BE2C (cell line): ENCODE data around the gene SLC2A1.
A peak's percentile ranks its signal among the peaks of the same experiment; 100 is the strongest.

ENCODE experiments used
- DNase-seq: peaks from one replicate; pipeline ENCODE4 v3.0.0-alpha.2; 2020
- H3K27me3 ChIP-seq: fragments of 250-450 bp; sonication (Bioruptor Pico); 2 replicates; pipeline ENCODE4 v1.5.1; 2020; ENCODE audit warnings: mild to moderate bottlenecking
- H3K36me3 ChIP-seq: fragments of 250-450 bp; sonication (Bioruptor Pico); 2 replicates; pipeline ENCODE4 v1.5.1; 2020; ENCODE audit warnings: mild to moderate bottlenecking
- H3K4me1 ChIP-seq: fragments of 250-450 bp; sonication (Bioruptor Pico); 2 replicates; pipeline ENCODE4 v1.5.1; 2020
- H3K4me3 ChIP-seq: 2 replicates; pipeline ENCODE4 v1.5.1; 2011; ENCODE audit warnings: low read depth, low read length
- H3K9me3 ChIP-seq: fragments of 250-450 bp; sonication (Bioruptor Pico); 2 replicates; pipeline ENCODE4 v1.5.1; 2020
- CTCF ChIP-seq: IDR thresholded peaks from 2 replicates; pipeline ENCODE4 v1.5.1; 2012; ENCODE audit warnings: mild to moderate bottlenecking, low read depth, low read length

Gene SLC2A1

GRCh38 chr1:42953182-42954180, 5.2 kb downstream of the SLC2A1 start:
- Histone ChIP-seq H3K4me1 (peaks cover 11% of the 10 kb centered on the region; the same call in 1 of the 2 replicates), H3K27me3 (no peaks in the 10 kb centered on the region), H3K36me3 (peaks cover 20% of the 10 kb centered on the region), H3K4me3 (no peak overlapping the region), H3K9me3 (no peaks in the 10 kb centered on the region)
- TF ChIP-seq CTCF: no peak
- no peak for DNase-seq

- H3K4me3 ChIP-seq: no peak overlapping the region
- H3K27me3 ChIP-seq: no peaks in the 10 kb centered on the region
- DNase-seq: no peak
- H3K36me3 ChIP-seq: peaks cover 29% of the 10 kb centered on the region
- no peaks in the 10 kb centered on the region for H3K9me3 ChIP-seq
- peaks cover 16% of the 10 kb centered on the region; the same call in 1 of the 2 replicates for H3K4me1 ChIP-seq
- no peak for TF ChIP-seq CTCF
These were observed 6.2 kb downstream of the SLC2A1 start for GRCh38 chr1:42952303-42953001.

DNA sequence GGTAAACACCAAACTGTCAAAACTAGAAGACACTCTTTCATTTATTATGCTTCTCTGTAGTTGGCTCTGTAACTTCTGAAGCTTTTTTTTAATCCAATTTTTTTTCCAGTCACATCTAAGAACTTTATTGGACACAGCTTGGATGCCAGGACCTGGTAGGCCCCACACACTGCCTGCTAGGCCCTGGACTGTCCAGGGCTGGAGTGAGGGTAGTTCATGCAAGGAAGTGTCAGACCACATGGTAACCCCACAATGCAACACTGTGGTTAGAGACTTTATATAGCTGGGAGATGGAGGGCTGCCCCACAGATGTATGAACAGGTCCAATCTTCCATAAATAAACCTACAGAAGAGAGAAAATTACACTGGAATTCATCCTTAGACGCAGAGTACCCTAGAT, 7.1 kb downstream of the SLC2A1 start:
- no peak for TF ChIP-seq CTCF
- no peaks in the 10 kb centered on the region for H3K27me3 ChIP-seq
- H3K4me3 ChIP-seq: no peak overlapping the region
- DNase-seq: no peak
- peaks cover 20% of the 10 kb centered on the region for H3K4me1 ChIP-seq
- peaks cover 31% of the 10 kb centered on the region for H3K36me3 ChIP-seq
- H3K9me3 ChIP-seq: no peaks in the 10 kb centered on the region

GRCh38 chr1:42950116-42950481, 8.6 kb downstream of the SLC2A1 start:
- Histone ChIP-seq H3K4me1 (peaks cover 24% of the 10 kb centered on the region), H3K27me3 (no peaks in the 10 kb centered on the region), H3K36me3 (peaks cover 32% of the 10 kb centered on the region), H3K4me3 (no peak overlapping the region), H3K9me3 (no peaks in the 10 kb centered on the region)
- DNase-seq: no peak
- no peak for TF ChIP-seq CTCF

DNA sequence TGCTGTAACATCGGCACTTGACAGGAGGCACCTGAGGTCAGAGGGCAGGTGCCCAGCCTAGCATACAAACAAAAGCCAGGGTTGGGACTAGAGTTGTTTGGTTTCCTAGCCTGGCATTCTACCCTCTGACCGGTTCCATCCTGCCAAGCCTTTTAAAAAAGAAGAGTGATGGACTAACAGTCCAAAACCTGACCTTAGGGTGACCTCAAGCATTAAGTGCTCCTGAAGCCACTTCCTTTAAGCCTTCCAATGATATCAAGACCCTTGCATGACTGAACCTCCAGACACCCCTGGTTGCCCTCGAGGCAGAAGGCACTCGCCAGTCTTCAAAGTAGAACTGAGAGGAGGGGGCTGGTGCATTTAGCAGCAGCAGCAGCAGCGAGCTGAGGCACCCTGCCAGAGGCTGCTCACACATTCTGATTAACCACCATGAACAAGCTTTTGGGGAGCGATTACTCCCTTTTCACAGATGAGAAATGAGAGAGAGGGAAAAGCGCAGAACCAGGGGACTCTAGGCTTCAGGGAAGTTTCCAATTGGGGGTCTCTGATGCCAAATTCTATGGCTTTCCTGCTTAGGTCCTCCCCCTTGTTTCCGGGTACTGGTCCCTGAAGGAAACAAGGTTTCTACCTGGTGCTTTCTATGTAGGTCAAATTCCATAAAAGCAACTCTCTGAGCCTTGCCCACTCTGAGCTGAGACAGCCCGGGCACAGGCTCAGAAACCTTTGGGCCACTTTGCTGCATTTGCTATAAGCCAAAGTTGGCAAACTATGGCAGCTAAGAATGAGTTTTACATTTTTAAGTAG, 9.2 kb downstream of the SLC2A1 start:
- H3K4me3 ChIP-seq: no peak overlapping the region
- H3K9me3 ChIP-seq: no peaks in the 10 kb centered on the region
- no peaks in the 10 kb centered on the region for H3K27me3 ChIP-seq
- DNase-seq: peak; percentile 49
- peaks cover 28% of the 10 kb centered on the region for H3K36me3 ChIP-seq
- H3K4me1 ChIP-seq: peaks cover 24% of the 10 kb centered on the region
- no peak for TF ChIP-seq CTCF
